Stomach (tissue), 9 donors: ENCODE data around the gene LRRC9. TPM values are rescaled to one million over a fixed set of nuclear protein-coding genes. Genes with fewer than 3 reads are reported as not detected.
A peak's percentile ranks its signal among the peaks of the same experiment; 100 is the strongest.

Experiments
- DNase-seq, 2 donors: peaks; one replicate each; pipeline versions ENCODE4 v3.0.0 to v3.0.0-alpha.2; 2013 to 2019
- H3K27ac ChIP-seq, 5 donors: fragments of 200-600 bp in 4 of 5; sonication (generic) in 4 of 5; one replicate each; pipeline ENCODE4 v1.5.1; 2013 to 2019; ENCODE audit warnings: mild to moderate bottlenecking in 1 of 5, moderate library complexity in 1 of 5
- H3K27me3 ChIP-seq, 3 donors: fragments of 200-600 bp; sonication (generic); one replicate each; pipeline ENCODE4 v1.5.1; 2017 to 2019; ENCODE audit warnings: mixed run types in 1 of 3
- H3K36me3 ChIP-seq, 4 donors: fragments of 200-600 bp; sonication (generic); 1 replicate in 3 of 4; 2 replicates in 1 of 4; pipeline ENCODE4 v1.5.1; 2016 to 2019
- H3K4me1 ChIP-seq, 4 donors: fragments of 200-600 bp; sonication (generic); one replicate each; pipeline ENCODE4 v1.5.1; 2016 to 2019
- H3K4me3 ChIP-seq, 4 donors: fragments of 200-600 bp; sonication (generic) in 3 of 4; one replicate each; pipeline ENCODE4 v1.5.1; 2016 to 2019; ENCODE audit warnings: mild to moderate bottlenecking in 1 of 4
- H3K9me3 ChIP-seq, 4 donors: fragments of 200-600 bp; sonication (generic); one replicate each; pipeline ENCODE4 v1.5.1; 2016 to 2019
- EP300 ChIP-seq: sonication (generic); formaldehyde crosslinking; IDR thresholded peaks from one replicate; pipeline ENCODE4 v1.6.1; 2017; ENCODE audit warnings: antibody characterized with exemption
- POLR2A ChIP-seq, 4 donors: fragments of 450-650 bp; IDR thresholded peaks; one replicate each; pipeline ENCODE4 v1.6.1; 2016; ENCODE audit warnings: antibody characterized with exemption in 4 of 4, control low read depth in 2 of 4, mild to moderate bottlenecking in 1 of 4, moderate library complexity in 1 of 4
- POLR2AphosphoS5 ChIP-seq, 3 donors: sonication (generic); formaldehyde crosslinking; IDR thresholded peaks; one replicate each; pipeline ENCODE4 v1.6.1; 2016; ENCODE audit warnings: antibody characterized with exemption in 3 of 3
- WGBS, 5 donors: extraction: QIAGEN DNeasy Blood & Tissue Kit in 3 of 5; methylation state at CpG; one replicate each; pipeline versions ENCODE4 v1.1.5 to v1.1.7; 2013 to 2018; 5-methylcytosine and 5-hydroxymethylcytosine counted together
- intact Hi-C: fragments of 100-400 bp; cut with DNase I; formaldehyde crosslinking; loops from one replicate; pipeline ENCODE4 v1.15.1; 2023; ENCODE audit warnings: low total_unique reads
- polyA plus RNA-seq, 3 donors: library from polyadenylated mRNA; stranded (reverse); fragments of 200-250 nt; gene quantifications; one replicate each; pipeline ENCODE4 v1.2.3, GENCODE V29; 2013
- total RNA-seq, 5 donors: library from RNA; depleted of rRNA; stranded (reverse); fragments of >200 nt; gene quantifications; one replicate each; pipeline versions ENCODE4 v1.1.0 to v1.2.3, GENCODE V29; 2014 to 2016
- TF ChIP-seq, protein P1 (sequence below), 7 experiments: fragments of 450-650 bp in 4 of 7; fragments of 200-600 bp in 3 of 7; sonication (generic) in 3 of 7; IDR thresholded peaks; one replicate each; pipeline ENCODE4 v1.5.1; 2016 to 2019; ENCODE audit warnings: antibody characterized with exemption in 7 of 7, control low read depth in 2 of 7, mild to moderate bottlenecking in 1 of 7
- donor health status: healthy with polysubstance abuse.
- donor health status: Bipolar disorder and iron deficiency.
- donor health status: healthy.

The LRRC9 gene
- total and polyA plus RNA-seq, 8 donors = not detected

DNA sequence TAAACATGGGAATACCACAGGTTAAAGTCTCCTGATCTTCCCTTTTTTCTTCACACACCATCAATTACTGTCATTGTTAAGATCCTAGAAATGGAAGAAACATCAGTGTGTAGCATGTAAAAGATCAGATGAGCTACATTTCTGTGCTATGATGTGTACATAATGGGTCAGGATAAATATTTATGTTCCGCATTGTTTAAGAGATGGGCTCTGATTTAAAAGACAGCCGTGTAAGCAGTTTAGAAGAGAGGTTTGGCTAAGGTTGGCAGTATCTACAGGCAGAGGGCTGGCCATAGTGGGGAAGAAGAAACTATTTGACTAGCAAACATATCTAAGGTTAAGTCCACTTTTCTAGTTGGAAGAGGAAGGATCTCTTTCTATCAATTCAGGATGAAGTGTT is 49.4 kb downstream of the LRRC9 start:
- no peak for DNase-seq
- Histone ChIP-seq H3K4me1 (peaks cover 0 to 10% (median 0%) of the 10 kb centered on the region in 4 donors), H3K27me3 (no peaks in the 10 kb centered on the region), H3K36me3 (no peaks in the 10 kb centered on the region), H3K4me3 (no peak overlapping the region), H3K9me3 (no peaks in the 10 kb centered on the region), H3K27ac (no peak overlapping the region)
- WGBS, 5 donors = 39 to 64% (median 54%) methylated on average over 2 of the region's 2 CpGs
- intact Hi-C loops = loop anchor here (5.0 kb wide), 1 partner anchor 203 kb away; no protein-coding TSS in a partner anchor
- TF ChIP-seq POLR2A (IDR thresholded peaks at IDR 0.05) (no peak), POLR2AphosphoS5 (IDR thresholded peaks at IDR 0.05) (no peak), EP300 (no peak)

- TF ChIP-seq POLR2AphosphoS5 (IDR thresholded peaks at IDR 0.05) = no peak
- TF ChIP-seq, protein P1, sequence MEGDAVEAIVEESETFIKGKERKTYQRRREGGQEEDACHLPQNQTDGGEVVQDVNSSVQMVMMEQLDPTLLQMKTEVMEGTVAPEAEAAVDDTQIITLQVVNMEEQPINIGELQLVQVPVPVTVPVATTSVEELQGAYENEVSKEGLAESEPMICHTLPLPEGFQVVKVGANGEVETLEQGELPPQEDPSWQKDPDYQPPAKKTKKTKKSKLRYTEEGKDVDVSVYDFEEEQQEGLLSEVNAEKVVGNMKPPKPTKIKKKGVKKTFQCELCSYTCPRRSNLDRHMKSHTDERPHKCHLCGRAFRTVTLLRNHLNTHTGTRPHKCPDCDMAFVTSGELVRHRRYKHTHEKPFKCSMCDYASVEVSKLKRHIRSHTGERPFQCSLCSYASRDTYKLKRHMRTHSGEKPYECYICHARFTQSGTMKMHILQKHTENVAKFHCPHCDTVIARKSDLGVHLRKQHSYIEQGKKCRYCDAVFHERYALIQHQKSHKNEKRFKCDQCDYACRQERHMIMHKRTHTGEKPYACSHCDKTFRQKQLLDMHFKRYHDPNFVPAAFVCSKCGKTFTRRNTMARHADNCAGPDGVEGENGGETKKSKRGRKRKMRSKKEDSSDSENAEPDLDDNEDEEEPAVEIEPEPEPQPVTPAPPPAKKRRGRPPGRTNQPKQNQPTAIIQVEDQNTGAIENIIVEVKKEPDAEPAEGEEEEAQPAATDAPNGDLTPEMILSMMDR (IDR thresholded peaks at IDR 0.05) = no peak
- no peak for TF ChIP-seq POLR2A (IDR thresholded peaks at IDR 0.05)
- Histone ChIP-seq H3K27me3 (no peaks in the 10 kb centered on the region), H3K4me1 (no peaks in the 10 kb centered on the region), H3K36me3 (no peaks in the 10 kb centered on the region), H3K27ac (no peak overlapping the region), H3K9me3 (no peaks in the 10 kb centered on the region), H3K4me3 (no peak overlapping the region)
- no peak for DNase-seq
- intact Hi-C loops = no loop called here
These were observed 61.6 kb downstream of the LRRC9 start for GRCh38 chr14:59981564-59981963.

DNA sequence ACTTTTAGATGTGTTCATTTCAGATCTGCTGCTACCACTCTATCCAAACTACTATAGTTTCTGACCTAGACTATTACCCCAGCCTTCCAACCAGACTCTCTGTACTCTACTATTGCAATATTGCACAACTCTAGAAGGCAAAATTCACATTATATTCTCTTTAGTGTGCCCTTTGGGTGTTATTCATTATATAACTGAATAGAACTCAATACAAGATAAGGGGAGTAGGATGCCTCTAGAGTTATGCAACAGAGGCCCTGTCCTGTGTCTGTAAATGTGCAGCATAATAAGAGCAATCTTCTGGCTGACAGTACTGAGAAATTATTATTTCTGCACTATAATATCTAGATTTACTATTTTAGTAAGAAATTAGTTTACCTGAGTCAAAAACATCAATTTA is 63.1 kb downstream of the LRRC9 start:
- TF ChIP-seq, protein P1 (IDR thresholded peaks at IDR 0.05) = no peak
- TF ChIP-seq POLR2AphosphoS5 (IDR thresholded peaks at IDR 0.05) (no peak), POLR2A (IDR thresholded peaks at IDR 0.05) (no peak), EP300 (no peak)
- intact Hi-C loops = no loop called here
- H3K27ac ChIP-seq = no peak overlapping the region
- no peaks in the 10 kb centered on the region for H3K4me1 ChIP-seq
- no peak for DNase-seq
- no peaks in the 10 kb centered on the region for H3K27me3 ChIP-seq
- no peak overlapping the region for H3K4me3 ChIP-seq
- H3K9me3 ChIP-seq = no peaks in the 10 kb centered on the region
- H3K36me3 ChIP-seq = no peaks in the 10 kb centered on the region

GRCh38 chr14:59986556-59987059 is 66.7 kb downstream of the LRRC9 start:
- no peaks in the 10 kb centered on the region for H3K27me3 ChIP-seq
- H3K4me1 ChIP-seq = no peaks in the 10 kb centered on the region
- no peak for DNase-seq
- no peak overlapping the region for H3K4me3 ChIP-seq
- H3K27ac ChIP-seq = no peak overlapping the region
- no peaks in the 10 kb centered on the region for H3K36me3 ChIP-seq
- intact Hi-C loops = no loop called here
- H3K9me3 ChIP-seq = peaks cover 0 to 6% (median 0%) of the 10 kb centered on the region in 4 donors
- TF ChIP-seq POLR2AphosphoS5 (IDR thresholded peaks at IDR 0.05) (no peak), POLR2A (IDR thresholded peaks at IDR 0.05) (no peak), EP300 (no peak)
- TF ChIP-seq, protein P1 (IDR thresholded peaks at IDR 0.05) = no peak
- WGBS, 5 donors = 69 to 90% (median 85%) methylated on average over 1 of the region's 1 CpG

GRCh38 chr14:59997449-59997848 is 77.5 kb downstream of the LRRC9 start:
- no peak overlapping the region for H3K4me3 ChIP-seq
- no peak overlapping the region for H3K27ac ChIP-seq
- H3K27me3 ChIP-seq = no peaks in the 10 kb centered on the region
- TF ChIP-seq POLR2AphosphoS5 (IDR thresholded peaks at IDR 0.05) = no peak
- no peak for TF ChIP-seq POLR2A (IDR thresholded peaks at IDR 0.05)
- no peak for TF ChIP-seq EP300
- TF ChIP-seq, protein P1 (IDR thresholded peaks at IDR 0.05) = no peak
- peak in 1 of 2 donors; percentile 10 for DNase-seq
- no peaks in the 10 kb centered on the region for H3K9me3 ChIP-seq
- intact Hi-C loops = no loop called here
- H3K4me1 ChIP-seq = peaks cover 0 to 2% (median 0%) of the 10 kb centered on the region in 4 donors
- no peaks in the 10 kb centered on the region for H3K36me3 ChIP-seq
